MM.1S (cell line): Measurements from ENCODE around the gene CAST.
A peak's percentile ranks its signal among the peaks of the same experiment; 100 is the strongest.

Source experiments
- DNase-seq: peaks from one replicate; pipeline ENCODE4 v3.0.0-alpha.2; 2015
- H2AFZ ChIP-seq: fragments of 300-600 bp; sonication (generic); 2 replicates; pipeline ENCODE4 v1.6.0; 2016; ENCODE audit warnings: antibody characterized with exemption, low read length
- H3F3A ChIP-seq: fragments of 300-600 bp; sonication (generic); 2 replicates; pipeline ENCODE4 v1.6.1; 2016; ENCODE audit warnings: mild to moderate bottlenecking, antibody characterized with exemption, low read length, moderate library complexity, mixed read lengths; ENCODE audit not compliant: insufficient read depth
- H3K27ac ChIP-seq: fragments of 300-600 bp; sonication (generic); 2 replicates; pipeline ENCODE4 v1.5.1; 2016; ENCODE audit warnings: mild to moderate bottlenecking, low read length
- H3K27me3 ChIP-seq: fragments of 300-600 bp; sonication (generic); replicated peaks from 2 replicates; pipeline ENCODE4 v1.6.0; 2016; ENCODE audit warnings: low read length; ENCODE audit not compliant: insufficient read depth
- H3K36me3 ChIP-seq: fragments of 300-600 bp; sonication (generic); replicated peaks from 2 replicates; pipeline ENCODE4 v1.6.1; 2016; ENCODE audit warnings: mild to moderate bottlenecking, low read length, mixed read lengths; ENCODE audit not compliant: insufficient read depth
- H3K4me1 ChIP-seq: fragments of 300-600 bp; sonication (generic); 2 replicates; pipeline ENCODE4 v1.6.1; 2016; ENCODE audit warnings: low read length, mixed read lengths
- H3K4me2 ChIP-seq: fragments of 300-600 bp; sonication (generic); 2 replicates; pipeline ENCODE4 v1.6.0; 2016; ENCODE audit warnings: low read depth, low read length
- H3K4me3 ChIP-seq: fragments of 300-600 bp; sonication (generic); 2 replicates; pipeline ENCODE4 v1.5.1; 2016; ENCODE audit warnings: low read length, mixed read lengths
- H3K79me2 ChIP-seq: fragments of 300-600 bp; sonication (generic); 2 replicates; pipeline ENCODE4 v1.6.1; 2016; ENCODE audit warnings: mixed run types, low read length, mixed read lengths
- H3K9ac ChIP-seq: fragments of 300-600 bp; sonication (generic); 2 replicates; pipeline ENCODE4 v1.6.1; 2016; ENCODE audit warnings: low read length, mixed read lengths
- H3K9me2 ChIP-seq: fragments of 300-600 bp; sonication (generic); replicated peaks from 2 replicates; pipeline ENCODE4 v1.6.1; 2016; ENCODE audit warnings: mild to moderate bottlenecking, low read length, mixed read lengths; ENCODE audit not compliant: insufficient read depth
- H3K9me3 ChIP-seq: fragments of 300-600 bp; sonication (generic); replicated peaks from 2 replicates; pipeline ENCODE4 v1.6.1; 2016; ENCODE audit warnings: mild to moderate bottlenecking, low read length, mixed read lengths; ENCODE audit not compliant: insufficient read depth
- H4K20me1 ChIP-seq: fragments of 300-600 bp; sonication (generic); 2 replicates; pipeline ENCODE4 v1.6.1; 2016; ENCODE audit warnings: mild to moderate bottlenecking, low read length, moderate library complexity, mixed read lengths; ENCODE audit not compliant: insufficient read depth
- CTCF ChIP-seq: fragments of 300-600 bp; sonication (generic); IDR thresholded peaks from 2 replicates; pipeline ENCODE4 v1.5.1; 2016; ENCODE audit warnings: antibody characterized with exemption, low read length, mixed read lengths
- EZH2 ChIP-seq: fragments of 300-600 bp; sonication (generic); optimal IDR thresholded peaks from 2 replicates; pipeline ENCODE3; 2017; ENCODE audit warnings: low read depth, mild to moderate bottlenecking, antibody characterized with exemption, low read length, mixed read lengths
- EZH2phosphoT487 ChIP-seq: fragments of 300-600 bp; sonication (generic); IDR thresholded peaks from 2 replicates; pipeline ENCODE4 v1.6.1; 2018; ENCODE audit warnings: antibody characterized with exemption, low read length

The CAST gene

DNA sequence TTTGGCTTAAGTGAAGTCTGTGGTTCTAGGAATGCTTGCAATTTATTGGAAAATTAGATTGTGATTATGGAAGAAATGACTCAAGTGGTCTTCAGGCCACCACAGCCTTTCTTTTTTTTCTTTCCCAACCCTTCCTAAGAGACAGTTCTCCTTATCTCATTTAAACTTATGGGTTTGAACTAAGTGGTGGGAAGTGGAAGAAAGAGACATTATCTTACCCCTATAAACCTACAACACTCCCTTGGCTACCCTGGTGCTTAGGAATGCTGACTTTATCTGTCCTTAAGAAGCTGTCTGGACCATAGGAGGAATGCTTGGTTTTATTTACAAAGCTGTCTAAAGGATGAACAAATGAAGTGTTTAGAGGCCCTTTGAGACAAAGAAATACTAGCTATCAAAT lies 150.7 kb downstream of the CAST start:
- no peak overlapping the region for H3K4me2 ChIP-seq
- peaks cover 15% of the 10 kb centered on the region for H3K4me1 ChIP-seq
- peaks cover 3% of the 10 kb centered on the region; the same call in 1 of the 2 replicates for H3K27me3 ChIP-seq
- no peaks in the 10 kb centered on the region for H3K79me2 ChIP-seq
- no peaks in the 10 kb centered on the region for H3K9me2 ChIP-seq
- no peak overlapping the region for H3K27ac ChIP-seq
- no peak overlapping the region for H3K9ac ChIP-seq
- no peak overlapping the region for H3K4me3 ChIP-seq
- H2AFZ ChIP-seq: no peak overlapping the region
- H3K36me3 ChIP-seq: no peaks in the 10 kb centered on the region
- TF ChIP-seq EZH2: no peak
- H3K9me3 ChIP-seq: no peaks in the 10 kb centered on the region
- H4K20me1 ChIP-seq: no peaks in the 10 kb centered on the region
- DNase-seq: no peak
- H3F3A ChIP-seq: peaks cover 18% of the 10 kb centered on the region

DNA sequence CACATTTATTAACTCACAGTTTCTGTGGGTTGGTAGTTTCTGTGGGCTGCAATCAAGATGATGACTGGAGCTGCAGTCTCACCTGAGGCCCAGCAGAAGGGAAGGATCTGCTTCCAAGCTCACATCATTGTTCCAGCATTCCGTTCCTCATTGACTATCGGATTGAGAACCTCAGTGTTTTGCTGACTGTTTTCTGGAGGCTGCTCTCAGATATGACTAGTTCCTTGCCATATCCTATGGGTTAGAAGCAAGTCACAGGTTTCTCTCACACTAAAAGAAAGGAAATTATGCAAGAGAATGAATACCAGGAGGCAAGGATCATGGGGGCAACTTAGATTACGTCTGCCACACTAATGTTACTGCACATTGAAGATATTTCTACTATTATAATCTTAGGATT lies 151.9 kb downstream of the CAST start:
- DNase-seq: no peak
- Histone ChIP-seq H3K9me3 (no peaks in the 10 kb centered on the region), H4K20me1 (no peaks in the 10 kb centered on the region), H3K27me3 (peaks cover 8% of the 10 kb centered on the region; the same call in 1 of the 2 replicates), H3K27ac (no peak overlapping the region), H3K4me2 (no peak overlapping the region), H3K4me3 (no peak overlapping the region), H3K9me2 (no peaks in the 10 kb centered on the region), H3K9ac (no peak overlapping the region), H3K4me1 (peaks cover 15% of the 10 kb centered on the region), H3F3A (peaks cover 18% of the 10 kb centered on the region), H2AFZ (no peak overlapping the region), H3K79me2 (no peaks in the 10 kb centered on the region), H3K36me3 (no peaks in the 10 kb centered on the region)
- no peak for TF ChIP-seq CTCF
- no peak for TF ChIP-seq EZH2

DNA sequence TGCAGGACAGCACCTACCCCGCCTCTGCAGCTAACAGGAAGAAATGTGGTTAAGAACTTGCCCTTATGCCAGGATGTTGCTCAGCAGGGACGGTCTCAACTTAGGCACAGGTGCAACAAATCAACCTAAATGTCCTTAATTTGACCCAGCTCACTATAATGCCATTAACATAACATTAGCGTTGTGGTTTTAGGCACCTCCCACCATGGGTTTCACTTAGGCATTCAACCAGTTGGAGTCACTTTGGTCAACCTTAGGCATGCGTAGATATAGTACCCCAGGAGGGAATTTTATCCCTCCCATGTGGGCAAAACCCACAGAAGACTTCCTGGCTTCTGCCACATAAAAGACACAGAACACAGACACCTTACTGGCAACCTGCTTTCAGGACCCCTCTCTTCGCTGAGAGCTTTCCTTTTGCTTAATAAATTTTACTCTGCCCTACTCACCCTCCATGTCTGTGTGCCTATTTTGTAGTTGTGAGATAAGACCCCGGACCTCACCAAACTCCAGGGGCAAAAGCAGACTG lies 154.3 kb downstream of the CAST start:
- Histone ChIP-seq H3K36me3 (no peaks in the 10 kb centered on the region), H2AFZ (0 out of 2 replicates have a peak overlapping the region, but pooled peaks have one; percentile 13), H3K27me3 (peaks cover 8% of the 10 kb centered on the region; the same call in 1 of the 2 replicates), H3K9ac (peak overlapping the region; percentile 26; the same call in 1 of the 2 replicates), H3K4me2 (peak overlapping the region; percentile 87), H3K9me2 (no peaks in the 10 kb centered on the region), H3K4me3 (peak overlapping the region; percentile 57), H3F3A (peaks cover 18% of the 10 kb centered on the region), H3K27ac (peak overlapping the region; percentile 53; the same call in 1 of the 2 replicates), H3K79me2 (no peaks in the 10 kb centered on the region), H3K9me3 (no peaks in the 10 kb centered on the region), H4K20me1 (no peaks in the 10 kb centered on the region), H3K4me1 (peaks cover 15% of the 10 kb centered on the region)
- DNase-seq: peak; percentile 98
- TF ChIP-seq CTCF: no peak
- TF ChIP-seq EZH2phosphoT487: no peak
- no peak for TF ChIP-seq EZH2

DNA sequence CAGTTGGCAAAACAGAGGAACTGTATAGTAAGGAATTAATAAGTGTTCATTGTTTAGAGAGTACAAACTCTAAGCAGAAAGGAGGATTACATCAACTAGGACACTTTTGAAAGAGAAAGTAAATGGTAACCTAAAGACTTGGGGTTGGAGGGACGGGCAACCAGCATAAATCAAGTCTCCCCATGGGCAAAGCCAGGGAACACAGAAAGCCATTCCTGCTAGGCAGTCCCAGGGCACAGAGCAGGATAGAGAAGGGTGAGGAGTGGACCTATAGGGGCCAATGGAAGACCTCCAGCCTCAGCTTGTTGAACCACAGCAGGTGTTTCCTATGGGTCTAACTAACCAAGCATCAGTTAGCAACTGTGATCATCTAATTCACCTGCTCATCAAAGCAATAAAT lies 154.8 kb downstream of the CAST start:
- DNase-seq: peak; percentile 19
- no peaks in the 10 kb centered on the region for H3K36me3 ChIP-seq
- H3K9me3 ChIP-seq: no peaks in the 10 kb centered on the region
- H3K27me3 ChIP-seq: peaks cover 8% of the 10 kb centered on the region; the same call in 1 of the 2 replicates
- 0 out of 2 replicates have a peak overlapping the region, but pooled peaks have one; percentile 13 for H2AFZ ChIP-seq
- H3K9ac ChIP-seq: peak overlapping the region; percentile 26; the same call in 1 of the 2 replicates
- peaks cover 18% of the 10 kb centered on the region for H3F3A ChIP-seq
- H3K9me2 ChIP-seq: no peaks in the 10 kb centered on the region
- peak overlapping the region; percentile 53; the same call in 1 of the 2 replicates for H3K27ac ChIP-seq
- H3K4me3 ChIP-seq: peak overlapping the region; percentile 57
- H3K4me1 ChIP-seq: peaks cover 15% of the 10 kb centered on the region
- TF ChIP-seq EZH2 (no peak), EZH2phosphoT487 (no peak), CTCF (no peak)
- peak overlapping the region; percentile 87 for H3K4me2 ChIP-seq
- no peaks in the 10 kb centered on the region for H4K20me1 ChIP-seq
- H3K79me2 ChIP-seq: no peaks in the 10 kb centered on the region
